Inflammatory macrophage treated with lipopolysaccharide for 1 hour (primary cell): ENCODE results near the gene CNTN5.
A peak's percentile ranks its signal among the peaks of the same experiment; 100 is the strongest.

Experiments
- DNase-seq, 2 donors: peaks; one replicate each; pipeline ENCODE4 v3.0.0-alpha.2; 2020 to 2022

CNTN5 gene

GRCh38 chr11:99534812-99535211, 514.1 kb downstream of the CNTN5 start:
- no peak for DNase-seq

GRCh38 chr11:99535406-99535805, 514.7 kb downstream of the CNTN5 start:
- no peak for DNase-seq

- no peak for DNase-seq
These were observed 515.1 kb downstream of the CNTN5 start for GRCh38 chr11:99535819-99536218.

GRCh38 chr11:99537681-99538080, 516.9 kb downstream of the CNTN5 start:
- DNase-seq: no peak

GRCh38 chr11:99545616-99546015, 524.9 kb downstream of the CNTN5 start:
- no peak for DNase-seq

- no peak for DNase-seq
These were observed 527.5 kb downstream of the CNTN5 start for GRCh38 chr11:99548264-99548663.

GRCh38 chr11:99554232-99554903, 533.6 kb downstream of the CNTN5 start:
- no peak for DNase-seq

GRCh38 chr11:99555486-99555885, 534.7 kb downstream of the CNTN5 start:
- DNase-seq: no peak

GRCh38 chr11:99565333-99565732, 544.6 kb downstream of the CNTN5 start:
- DNase-seq: no peak

GRCh38 chr11:99567334-99567956, 546.7 kb downstream of the CNTN5 start:
- DNase-seq: no peak

- no peak for DNase-seq
These were observed 548.1 kb downstream of the CNTN5 start for GRCh38 chr11:99568808-99569207.

GRCh38 chr11:99571094-99571493, 550.3 kb downstream of the CNTN5 start:
- no peak for DNase-seq

GRCh38 chr11:99584830-99585229, 564.1 kb downstream of the CNTN5 start:
- no peak for DNase-seq

GRCh38 chr11:99585606-99586005, 564.9 kb downstream of the CNTN5 start:
- DNase-seq: no peak

- DNase-seq: no peak
These were observed 569.0 kb downstream of the CNTN5 start for GRCh38 chr11:99589771-99590170.

- DNase-seq: peak in 1 of 2 donors; percentile 39
These were observed 571.5 kb downstream of the CNTN5 start for GRCh38 chr11:99592266-99592665.

- DNase-seq: no peak
These were observed 572.4 kb downstream of the CNTN5 start for GRCh38 chr11:99593197-99593596.

GRCh38 chr11:99601179-99601578, 580.4 kb downstream of the CNTN5 start:
- no peak for DNase-seq

- DNase-seq: no peak
These were observed 593.6 kb downstream of the CNTN5 start for GRCh38 chr11:99614352-99614751.

GRCh38 chr11:99630629-99631028, 609.9 kb downstream of the CNTN5 start:
- DNase-seq: no peak

GRCh38 chr11:99631618-99632017, 610.9 kb downstream of the CNTN5 start:
- no peak for DNase-seq

GRCh38 chr11:99632969-99633368, 612.2 kb downstream of the CNTN5 start:
- peak; percentile 18 to 25 for DNase-seq

- DNase-seq: no peak
These were observed 613.8 kb downstream of the CNTN5 start for GRCh38 chr11:99634581-99634980.

- no peak for DNase-seq
These were observed 617.4 kb downstream of the CNTN5 start for GRCh38 chr11:99638073-99638553.

GRCh38 chr11:99640671-99641070, 619.9 kb downstream of the CNTN5 start:
- no peak for DNase-seq
